ENCODE measurements around the gene SLC8A3.

SLC8A3 gene

DNA sequence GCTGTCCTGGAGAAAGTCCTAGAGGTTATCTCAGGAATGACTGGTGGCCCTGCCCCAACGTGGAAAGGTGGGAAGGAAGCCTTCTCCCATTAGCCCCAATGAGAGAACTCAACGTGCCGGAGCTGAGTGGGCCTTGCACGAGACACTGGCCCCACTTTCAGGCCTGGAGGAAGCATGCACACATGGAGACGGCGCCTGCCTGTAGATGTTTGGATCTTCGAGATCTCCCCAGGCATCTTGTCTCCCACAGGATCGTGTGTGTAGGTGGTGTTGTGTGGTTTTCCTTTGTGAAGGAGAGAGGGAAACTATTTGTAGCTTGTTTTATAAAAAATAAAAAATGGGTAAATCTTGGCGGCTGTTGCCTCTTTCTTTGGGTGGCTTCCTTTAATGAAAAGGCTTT, 156.7 kb downstream of the SLC8A3 start:
- in situ Hi-C loops (cut with HindIII; ENCODE audit: low sequenced_read_pairs), result loop anchor here (10.0 kb wide), 1 partner anchor 243 kb away; no protein-coding TSS in a partner anchor

DNA sequence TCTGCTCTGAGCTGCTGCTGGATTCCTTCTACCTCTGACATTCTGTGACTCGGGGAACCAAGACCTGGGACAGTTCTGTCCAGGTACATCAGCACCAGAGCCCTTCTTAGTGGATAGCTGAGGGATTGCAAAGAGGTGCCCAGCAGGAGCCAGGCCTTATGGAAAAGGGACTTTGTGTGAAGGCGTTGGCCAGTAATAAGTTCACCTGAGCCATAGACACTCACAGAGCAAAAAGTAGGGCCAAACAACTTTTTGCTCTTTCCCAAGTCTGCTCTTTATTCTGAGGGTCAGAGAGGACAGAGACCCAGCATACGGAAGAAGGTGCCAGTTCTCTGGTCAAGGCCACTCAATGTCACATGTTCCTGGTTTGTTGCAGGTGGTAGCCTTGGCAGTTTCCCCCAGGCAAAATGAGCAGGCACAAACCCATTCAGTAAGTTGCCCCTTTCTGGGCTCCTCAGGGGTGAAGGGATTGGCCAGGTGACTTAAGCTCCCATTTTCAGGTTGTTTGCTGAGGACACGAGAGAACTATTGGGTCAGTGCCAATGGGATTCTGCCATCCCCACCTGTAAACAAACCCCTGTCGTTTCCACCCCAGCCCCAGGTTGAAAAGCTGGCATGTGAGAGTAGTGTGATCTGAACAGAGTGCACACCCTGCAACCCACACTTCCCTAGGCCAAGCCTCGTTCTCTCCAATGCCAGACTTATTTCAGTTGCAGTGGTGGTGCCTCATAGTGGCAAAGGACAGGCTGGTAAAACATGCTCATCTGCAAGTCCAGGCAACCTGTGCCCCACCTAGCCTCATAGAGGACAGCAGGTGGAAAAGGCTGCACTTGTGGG, 159.2 kb downstream of the SLC8A3 start:
- in situ Hi-C loops (cut with HindIII; ENCODE audit: low sequenced_read_pairs), result loop anchor here (5.0 to 10.0 kb wide), 2 partner anchors 212 to 245 kb away; no protein-coding TSS in a partner anchor

DNA sequence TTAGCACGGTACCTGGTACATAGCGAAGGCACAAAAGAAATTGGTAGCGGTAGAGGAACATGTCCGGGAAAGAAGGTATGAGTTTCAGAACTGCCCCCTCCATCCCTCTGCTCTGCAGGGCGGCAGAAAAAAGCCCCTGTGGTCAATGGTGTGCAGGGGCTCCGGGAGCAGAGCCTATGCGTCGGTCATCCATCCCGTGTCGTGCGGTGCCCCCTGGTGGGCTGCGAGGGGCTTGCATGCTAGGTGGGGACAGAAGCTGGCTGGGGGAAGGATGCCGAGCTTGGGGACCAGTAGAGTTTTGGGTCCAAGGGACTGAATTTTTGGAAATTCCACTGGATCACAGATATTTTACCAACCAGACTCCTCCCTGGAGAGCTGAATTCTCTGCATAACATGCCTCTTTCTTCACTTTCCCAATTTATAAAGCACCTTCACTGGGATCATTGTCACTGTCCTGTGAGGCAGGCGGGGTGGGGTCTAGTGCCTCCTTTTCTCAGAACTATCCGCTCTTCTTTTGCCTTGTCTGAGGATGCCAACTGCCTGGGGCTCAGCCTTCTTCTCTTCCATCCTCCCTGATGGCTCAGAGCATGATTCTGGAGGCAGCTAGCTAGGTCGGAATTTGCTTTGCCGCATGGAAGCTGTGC, 160.8 kb downstream of the SLC8A3 start:
- in situ Hi-C loops (cut with HindIII; ENCODE audit: low sequenced_read_pairs), result loop anchor here (5.0 kb wide), 1 partner anchor 211 kb away; no protein-coding TSS in a partner anchor

DNA sequence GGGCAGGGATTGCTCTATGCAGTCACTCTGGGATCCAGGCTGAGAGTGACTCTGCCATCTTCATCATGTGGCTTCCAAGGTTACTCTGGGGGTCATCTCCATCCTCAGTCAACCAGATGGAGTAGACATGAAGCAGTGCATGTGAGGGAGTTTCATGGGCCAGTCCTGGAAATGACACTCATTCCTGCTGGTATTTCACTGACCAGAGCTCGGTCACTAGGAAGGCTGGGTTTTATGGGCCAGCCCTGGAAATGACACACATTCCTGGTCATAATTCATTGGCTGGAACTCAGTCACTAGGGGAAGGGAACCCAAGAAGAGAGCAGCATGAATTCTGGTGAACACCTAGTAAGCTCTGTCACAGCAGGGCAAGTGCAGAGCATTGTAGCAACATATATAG, 164.9 kb downstream of the SLC8A3 start:
- in situ Hi-C loops (cut with HindIII; ENCODE audit: low sequenced_read_pairs), result no loop called here

DNA sequence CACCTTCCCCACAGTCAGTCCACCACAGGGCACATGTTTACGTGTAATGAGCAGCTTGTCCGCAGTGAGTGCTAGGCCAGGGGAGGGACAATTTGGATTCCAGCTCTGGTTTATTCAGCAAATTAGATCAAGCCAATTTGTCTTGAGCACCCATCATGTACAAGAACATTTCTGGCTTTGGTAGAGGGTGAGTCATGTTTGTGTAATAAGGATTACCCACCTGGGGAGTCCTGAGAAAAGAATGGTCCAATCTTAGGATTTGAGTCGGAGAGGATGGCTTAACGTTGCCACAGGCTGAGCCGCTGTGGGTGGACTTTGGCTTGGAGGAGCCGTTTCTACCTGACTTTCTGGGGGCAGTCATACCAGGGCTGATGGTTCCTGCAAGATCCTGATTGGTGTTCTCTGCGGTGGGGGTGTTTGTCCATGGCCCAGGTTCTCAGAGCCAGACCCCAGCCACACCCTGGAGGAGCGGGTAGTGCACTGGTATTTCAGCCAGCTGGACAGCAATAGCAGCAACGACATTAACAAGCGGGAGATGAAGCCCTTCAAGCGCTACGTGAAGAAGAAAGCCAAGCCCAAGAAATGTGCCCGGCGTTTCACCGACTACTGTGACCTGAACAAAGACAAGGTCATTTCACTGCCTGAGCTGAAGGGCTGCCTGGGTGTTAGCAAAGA, 165.8 kb downstream of the SLC8A3 start:
- in situ Hi-C loops (cut with HindIII; ENCODE audit: low sequenced_read_pairs), result no loop called here

DNA sequence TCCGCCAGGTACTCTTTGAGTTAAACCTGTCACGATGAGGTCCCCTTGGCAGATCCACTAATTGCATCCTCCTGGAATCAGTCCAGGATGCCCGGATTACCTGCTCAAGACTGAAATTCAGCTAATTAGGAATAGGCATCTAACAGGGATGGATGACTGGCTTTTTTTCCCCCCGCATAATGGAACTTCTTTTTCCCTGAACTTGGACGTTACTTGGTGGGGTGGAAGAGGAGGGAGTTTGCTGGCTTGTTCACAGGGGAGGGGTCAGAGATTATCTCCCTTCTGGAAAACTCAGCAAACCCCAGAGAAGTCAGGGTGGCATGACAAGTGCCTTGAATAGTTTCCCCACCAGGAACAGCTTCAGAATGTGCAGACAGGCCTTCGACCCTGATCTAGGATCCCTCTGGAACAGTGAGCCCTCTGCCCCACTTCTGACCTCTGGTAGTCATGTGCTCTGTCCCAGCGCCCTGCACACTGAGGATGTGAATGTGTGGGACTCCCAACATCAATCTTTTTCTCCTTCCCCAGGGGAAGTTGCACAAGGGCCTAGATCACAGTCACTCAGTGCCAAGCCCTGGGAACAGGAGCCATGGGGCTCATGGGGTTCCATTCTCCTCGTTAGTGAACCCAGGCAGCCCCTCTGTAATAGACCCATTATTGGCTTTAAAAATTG, 167.1 kb downstream of the SLC8A3 start:
- in situ Hi-C loops (cut with HindIII; ENCODE audit: low sequenced_read_pairs), result no loop called here

DNA sequence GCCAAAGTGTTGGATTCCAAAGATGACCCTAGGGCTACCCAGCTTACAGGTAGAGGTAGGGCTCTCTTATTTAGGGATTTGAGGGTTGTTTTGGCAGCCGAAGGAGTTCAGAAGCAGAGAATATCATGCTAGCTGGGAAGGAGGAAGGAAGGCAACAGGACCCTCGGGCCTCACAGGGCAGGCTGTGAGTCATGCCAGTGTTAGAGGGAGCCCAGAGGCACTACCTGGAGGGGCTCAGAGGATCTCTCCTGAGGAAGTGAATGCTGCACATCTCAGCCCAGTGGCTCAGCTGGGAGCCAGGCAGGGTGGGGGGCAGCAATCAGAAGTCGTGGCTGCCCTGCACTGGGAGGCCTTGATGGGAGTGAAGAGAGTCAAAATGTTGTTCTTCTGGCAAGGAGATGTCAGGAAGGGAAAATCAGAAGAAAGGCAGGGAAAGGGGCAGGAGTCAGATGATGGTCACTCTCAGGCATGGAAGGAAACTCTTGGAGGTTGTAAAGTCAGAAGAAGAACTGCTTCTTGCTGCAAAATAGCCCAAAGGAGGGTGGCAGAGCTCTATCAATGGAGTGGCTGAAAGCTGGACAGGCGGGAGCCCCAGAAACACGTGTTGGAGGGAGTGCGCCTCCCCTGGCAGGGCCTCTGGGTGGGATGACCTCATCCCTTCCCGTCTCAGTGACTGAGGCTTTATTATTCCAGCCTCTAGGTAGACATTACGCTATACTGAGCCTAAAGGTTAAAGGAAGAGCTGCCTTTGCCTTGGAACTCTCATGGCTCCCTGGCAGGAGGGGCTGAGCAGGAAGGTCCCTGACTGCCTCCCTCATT, 168.2 kb downstream of the SLC8A3 start:
- in situ Hi-C loops (cut with HindIII; ENCODE audit: low sequenced_read_pairs), result no loop called here

DNA sequence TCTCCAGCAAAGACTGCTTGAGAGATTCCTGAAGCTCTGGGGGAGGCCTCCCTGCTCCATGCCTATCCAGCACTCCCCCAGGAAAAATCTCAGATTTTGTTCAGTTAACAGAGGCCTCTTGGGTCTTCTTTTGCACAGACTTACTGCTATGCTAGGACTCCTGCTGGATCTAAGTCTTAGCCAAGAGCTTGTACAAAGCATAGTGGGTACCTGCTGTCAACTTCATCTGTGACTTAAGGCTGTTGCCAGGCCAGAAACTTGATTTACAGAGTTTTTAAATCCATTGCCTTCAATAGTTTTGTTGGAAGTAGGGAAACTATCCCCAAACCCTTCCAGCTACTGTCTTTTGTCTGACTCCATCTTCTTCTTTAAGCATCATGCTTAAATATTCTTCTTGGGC, 169.1 kb downstream of the SLC8A3 start:
- in situ Hi-C loops (cut with HindIII; ENCODE audit: low sequenced_read_pairs), result no loop called here

DNA sequence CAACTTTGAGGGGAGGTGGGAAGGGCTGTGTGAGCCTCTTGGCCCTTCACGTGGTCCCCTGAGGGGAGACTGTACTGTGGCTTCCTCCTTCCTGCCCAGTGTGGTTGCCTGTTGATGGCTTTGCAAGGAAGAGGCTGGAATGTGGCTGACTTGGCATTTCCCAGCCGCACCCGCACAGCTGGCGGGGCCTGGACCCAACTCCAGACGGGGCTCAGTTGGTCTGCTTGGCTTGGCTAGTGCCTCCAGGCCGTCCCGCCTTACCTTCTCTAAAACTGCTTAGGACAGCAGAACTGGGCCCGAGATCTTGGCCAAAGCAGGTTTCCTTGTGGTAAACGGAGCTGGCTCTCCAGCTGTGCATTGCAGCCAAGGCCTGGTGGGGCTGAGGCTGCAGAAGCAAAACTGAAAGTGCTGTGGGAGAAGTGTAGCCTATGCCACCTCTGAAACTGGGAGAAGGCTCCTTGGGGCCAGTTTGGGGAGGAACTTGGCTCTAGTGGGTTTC, 170.0 kb downstream of the SLC8A3 start:
- in situ Hi-C loops (cut with HindIII; ENCODE audit: low sequenced_read_pairs), result no loop called here

DNA sequence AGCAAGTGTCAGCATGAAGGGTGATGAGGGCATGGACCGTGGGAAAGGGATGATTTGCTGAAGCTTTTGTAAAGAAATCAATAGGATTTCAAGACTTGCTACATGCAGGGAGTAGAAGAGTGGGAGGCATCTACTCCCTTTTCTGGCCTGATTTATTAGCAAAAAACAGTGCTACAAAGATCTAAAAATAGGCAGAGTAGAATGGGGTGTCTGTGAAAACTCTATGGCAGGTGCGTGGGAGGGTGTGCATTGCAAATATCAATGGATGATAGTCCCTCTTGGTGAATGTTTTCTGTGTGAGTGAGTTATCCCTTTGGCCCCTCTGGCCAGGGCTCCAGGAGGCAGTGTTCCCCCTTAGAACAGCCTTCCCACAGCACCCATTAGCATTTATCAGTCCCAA, 170.5 kb downstream of the SLC8A3 start:
- in situ Hi-C loops (cut with HindIII; ENCODE audit: low sequenced_read_pairs), result no loop called here

DNA sequence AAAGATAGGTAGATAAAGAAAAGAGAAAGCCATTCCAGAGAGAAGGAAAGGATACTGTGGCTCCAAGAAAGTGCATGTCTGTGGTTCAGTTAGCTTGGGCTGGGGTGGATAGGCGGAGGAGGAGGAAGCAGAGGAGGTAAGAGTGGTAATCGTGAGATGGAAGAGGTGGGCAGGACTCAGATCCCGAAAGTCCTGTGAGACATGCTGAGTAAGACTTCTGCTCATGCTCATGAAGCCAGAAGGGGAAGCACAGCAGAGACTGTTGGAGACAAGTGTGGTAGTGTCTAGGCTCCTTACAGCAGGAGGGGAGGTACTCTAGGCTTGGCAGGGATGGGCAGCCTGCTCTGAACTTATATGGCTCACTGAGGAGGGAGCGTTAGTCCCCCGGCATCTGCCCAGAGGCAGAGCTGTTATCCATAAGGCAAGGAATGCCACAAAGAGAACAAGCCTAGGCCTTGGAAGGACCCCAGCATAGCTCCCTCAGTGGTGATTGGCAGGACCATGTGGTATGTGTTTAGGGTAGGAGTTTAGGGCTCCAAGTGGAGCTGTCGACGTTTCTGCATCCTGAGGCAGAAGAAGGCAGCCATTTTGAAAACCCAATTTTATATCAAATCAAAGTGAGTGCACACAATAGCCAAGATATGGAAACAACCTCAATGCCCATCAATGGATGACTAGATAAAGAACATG, 174.2 kb downstream of the SLC8A3 start:
- in situ Hi-C loops (cut with HindIII; ENCODE audit: low sequenced_read_pairs), result no loop called here

DNA sequence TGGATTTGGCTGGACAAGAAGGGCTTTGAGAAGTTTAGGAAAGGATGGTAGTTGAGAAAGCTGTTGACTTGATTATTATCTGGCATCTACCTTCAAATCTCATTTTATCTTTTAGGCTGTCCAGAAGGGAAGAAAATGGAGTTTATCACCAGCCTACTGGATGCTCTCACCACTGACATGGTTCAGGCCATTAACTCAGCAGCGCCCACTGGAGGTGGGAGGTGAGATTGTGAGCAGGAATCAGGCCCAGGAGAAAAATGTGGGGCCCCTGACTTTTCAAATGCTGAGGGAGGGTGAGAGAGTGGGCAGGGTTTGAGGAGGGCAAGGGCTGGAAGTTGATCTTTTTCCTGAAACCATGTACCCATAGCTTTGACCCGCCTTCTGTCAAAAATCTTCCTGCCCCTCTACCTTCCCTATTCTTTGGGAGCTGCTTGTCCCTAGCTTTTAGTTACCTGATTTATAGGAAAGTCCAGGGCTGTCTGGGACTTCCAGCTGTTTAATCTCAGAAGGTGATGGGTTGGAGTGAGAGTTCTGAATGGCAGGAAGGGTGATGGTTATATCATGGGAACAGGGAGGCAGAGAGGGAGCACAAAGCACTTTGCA, 175.4 kb downstream of the SLC8A3 start:
- in situ Hi-C loops (cut with HindIII; ENCODE audit: low sequenced_read_pairs), result no loop called here

DNA sequence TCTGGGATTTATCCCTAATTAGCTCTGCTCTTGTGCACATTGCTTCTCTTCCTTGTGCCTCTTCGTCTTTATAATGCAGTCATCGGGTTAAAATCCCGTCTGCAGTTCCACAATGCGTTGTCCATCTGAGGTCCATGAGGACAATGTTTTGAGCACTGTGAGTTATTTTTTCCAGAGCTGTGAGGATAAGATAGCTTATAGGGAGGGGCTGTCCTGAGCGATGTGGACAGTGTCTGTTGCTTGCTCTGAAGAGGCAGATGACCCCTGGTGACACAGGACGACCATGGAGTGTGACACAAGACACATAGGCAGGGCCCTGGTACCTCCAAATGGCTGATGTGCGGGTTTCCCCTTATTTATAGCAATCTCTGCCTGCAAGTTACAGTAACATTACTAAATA, 177.0 kb downstream of the SLC8A3 start:
- in situ Hi-C loops (cut with HindIII; ENCODE audit: low sequenced_read_pairs), result no loop called here

DNA sequence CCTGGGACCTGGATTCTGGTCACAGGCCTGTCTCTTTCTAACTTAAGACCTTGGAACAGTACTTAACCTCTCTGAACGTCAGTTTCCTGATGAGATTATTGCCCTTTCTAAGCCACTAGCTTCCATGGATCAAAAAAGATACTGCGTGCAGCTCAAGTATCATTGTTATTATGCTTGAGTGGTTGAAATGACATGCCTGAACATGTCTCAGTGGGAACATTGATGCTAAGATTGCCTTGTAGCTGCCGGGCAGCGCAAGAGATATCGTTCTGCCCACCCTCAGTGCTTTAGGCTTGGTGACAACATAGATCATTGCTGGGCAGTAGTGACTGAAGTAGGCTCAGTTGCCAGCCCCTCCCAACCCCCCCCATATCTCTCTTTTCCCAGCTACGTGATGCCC, 177.7 kb downstream of the SLC8A3 start:
- in situ Hi-C loops (cut with HindIII; ENCODE audit: low sequenced_read_pairs), result no loop called here

DNA sequence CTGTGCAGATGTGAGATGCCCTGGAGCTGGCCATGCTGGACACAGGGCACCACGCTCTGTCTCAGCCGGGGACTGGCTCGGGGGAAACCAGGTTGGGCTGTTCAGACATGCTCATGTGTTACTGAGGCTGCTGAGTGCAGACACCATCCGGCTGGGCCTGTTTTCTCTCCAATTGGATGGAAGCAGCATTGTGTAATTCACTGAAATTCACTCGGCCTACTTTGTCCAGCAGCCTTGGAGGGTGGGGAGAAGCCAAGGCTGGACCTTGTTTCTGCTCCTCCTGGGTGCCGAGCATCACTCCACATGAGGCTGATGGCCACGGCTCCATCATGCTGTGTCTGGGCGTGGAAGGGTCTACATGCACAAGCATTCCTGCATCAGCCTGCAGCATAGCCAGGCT, 178.8 kb downstream of the SLC8A3 start:
- in situ Hi-C loops (cut with HindIII; ENCODE audit: low sequenced_read_pairs), result no loop called here

DNA sequence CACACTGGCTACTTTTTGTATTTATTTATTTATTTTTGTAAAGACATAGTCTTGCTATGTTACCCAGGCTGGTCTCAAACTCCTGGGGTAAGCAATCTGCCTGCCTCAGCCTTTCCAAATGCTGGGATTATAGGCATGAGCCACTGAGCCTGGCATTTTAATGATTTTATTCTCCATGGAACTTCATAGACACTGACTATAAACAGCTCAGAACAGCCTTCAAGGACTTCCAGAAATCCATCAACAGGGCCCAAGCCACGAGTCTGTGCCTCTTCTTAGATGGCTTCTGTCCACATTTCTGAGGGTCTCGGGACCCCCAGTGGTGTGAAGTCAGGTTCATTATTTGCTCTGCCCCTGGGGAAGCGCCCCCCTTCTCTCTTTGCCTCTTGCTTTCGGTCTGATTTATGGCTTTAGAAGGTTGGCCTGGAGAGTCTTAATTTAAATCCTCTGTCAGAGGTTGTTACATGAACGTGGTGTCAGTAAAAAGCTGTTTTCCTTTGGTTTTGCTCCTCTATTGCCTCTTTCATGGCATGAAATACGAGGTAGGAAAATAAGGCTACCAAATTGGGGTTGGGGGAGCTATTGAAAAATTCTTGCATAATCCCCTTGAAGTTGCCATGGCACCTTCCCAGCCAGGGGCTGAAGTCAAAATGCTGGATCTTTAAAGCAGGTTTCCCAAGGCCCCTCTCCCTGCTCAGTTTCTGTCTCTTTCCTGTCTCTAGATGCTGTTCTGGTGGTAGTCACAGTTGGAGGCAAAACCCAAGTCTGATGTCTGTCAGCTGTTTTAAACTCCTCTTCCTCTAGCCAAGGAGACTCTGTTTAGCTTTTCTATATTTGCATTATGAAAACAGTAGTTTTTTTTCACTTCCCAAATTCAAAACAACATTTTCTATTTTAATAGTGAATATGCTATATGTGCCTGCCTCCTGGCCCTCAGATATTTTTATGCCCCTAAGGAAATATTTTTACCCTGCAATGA, 180.2 kb downstream of the SLC8A3 start:
- in situ Hi-C loops (cut with HindIII; ENCODE audit: low sequenced_read_pairs), result no loop called here

DNA sequence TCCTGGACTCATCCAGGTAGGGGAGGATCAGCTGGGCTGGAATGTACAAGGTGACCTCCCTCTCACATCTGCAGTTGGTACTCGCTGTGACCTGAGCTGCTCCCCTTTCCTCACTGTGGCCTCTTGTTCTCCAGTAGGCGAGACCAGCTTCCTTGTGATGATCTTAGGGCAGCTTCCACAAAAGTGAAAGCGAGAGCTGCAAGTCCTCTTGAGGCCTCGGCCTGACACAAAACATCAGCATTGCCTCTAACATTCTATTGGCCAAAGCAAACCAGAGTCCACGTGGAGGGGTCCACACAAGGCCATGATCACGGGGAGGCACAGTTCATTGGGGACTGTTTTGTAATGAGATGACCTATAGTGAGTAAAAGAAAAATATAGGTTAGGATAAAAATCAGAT, 182.1 kb downstream of the SLC8A3 start:
- in situ Hi-C loops (cut with HindIII; ENCODE audit: low sequenced_read_pairs), result no loop called here

DNA sequence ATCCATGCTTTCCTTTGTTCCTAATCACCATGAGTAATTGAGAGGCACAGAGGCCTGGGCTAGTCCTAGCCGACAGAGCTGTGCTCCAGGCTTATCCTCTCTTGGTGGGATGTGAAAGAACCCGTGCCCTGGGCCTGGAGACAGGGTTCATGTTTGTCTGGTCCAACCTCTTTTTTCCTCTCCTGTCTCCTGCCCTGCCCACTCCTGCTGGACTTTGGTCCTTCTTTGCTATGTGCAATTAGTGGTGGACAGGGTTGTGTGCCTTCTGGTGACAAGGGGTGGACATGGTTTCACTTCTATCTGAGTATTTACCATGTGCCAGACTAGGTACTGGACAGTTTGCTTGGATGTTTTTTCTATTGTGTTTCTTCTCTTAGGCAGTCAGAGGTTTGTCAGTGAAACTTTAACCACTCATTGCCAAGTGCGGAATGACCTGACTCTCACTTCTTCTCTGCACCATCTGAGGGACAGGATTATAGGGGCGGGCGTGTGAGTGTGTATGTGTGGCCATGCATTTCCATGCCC, 183.4 kb downstream of the SLC8A3 start:
- in situ Hi-C loops (cut with HindIII; ENCODE audit: low sequenced_read_pairs), result no loop called here

Measured in DLD1 (cell line).